Measurements from ENCODE around the gene CEP170.
"Not testable (repeated sequence)": the region's sequence is repeated elsewhere in the genome, so short reads cannot be mapped to it uniquely, and the experiment has no call there.

DNA sequence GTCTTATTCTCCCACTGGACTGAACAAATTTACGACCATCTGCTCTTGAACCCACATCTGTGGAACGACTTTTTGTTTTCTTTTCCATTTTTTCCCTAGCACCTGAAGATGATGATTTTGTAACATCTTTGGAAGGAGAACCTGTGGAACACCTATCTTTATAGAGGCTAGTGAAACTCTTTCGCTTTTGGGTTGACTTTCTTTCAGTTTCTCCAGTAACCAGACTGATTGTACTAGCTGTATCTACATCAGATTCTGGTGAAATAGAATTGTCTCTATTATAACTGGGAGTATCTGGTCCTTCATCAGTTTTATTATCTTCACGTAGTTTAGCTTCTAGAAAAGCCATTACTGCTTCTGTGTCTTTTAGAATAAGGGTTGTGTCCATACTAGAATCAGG is 90.2 kb downstream of the CEP170 start:
- TF ChIP-seq, protein P1, sequence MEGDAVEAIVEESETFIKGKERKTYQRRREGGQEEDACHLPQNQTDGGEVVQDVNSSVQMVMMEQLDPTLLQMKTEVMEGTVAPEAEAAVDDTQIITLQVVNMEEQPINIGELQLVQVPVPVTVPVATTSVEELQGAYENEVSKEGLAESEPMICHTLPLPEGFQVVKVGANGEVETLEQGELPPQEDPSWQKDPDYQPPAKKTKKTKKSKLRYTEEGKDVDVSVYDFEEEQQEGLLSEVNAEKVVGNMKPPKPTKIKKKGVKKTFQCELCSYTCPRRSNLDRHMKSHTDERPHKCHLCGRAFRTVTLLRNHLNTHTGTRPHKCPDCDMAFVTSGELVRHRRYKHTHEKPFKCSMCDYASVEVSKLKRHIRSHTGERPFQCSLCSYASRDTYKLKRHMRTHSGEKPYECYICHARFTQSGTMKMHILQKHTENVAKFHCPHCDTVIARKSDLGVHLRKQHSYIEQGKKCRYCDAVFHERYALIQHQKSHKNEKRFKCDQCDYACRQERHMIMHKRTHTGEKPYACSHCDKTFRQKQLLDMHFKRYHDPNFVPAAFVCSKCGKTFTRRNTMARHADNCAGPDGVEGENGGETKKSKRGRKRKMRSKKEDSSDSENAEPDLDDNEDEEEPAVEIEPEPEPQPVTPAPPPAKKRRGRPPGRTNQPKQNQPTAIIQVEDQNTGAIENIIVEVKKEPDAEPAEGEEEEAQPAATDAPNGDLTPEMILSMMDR (IDR thresholded peaks at IDR 0.05), result not testable (repeated sequence)
- not testable (repeated sequence) for TF ChIP-seq EP300 (IDR thresholded peaks at IDR 0.05); GATA3 (IDR thresholded peaks at IDR 0.05; ENCODE audit: borderline replicate concordance); RFX5 (IDR thresholded peaks at IDR 0.05)
